Putamen (tissue), 1 donor: ENCODE results near the gene TMC8.
"Not testable (repeated sequence)": the region's sequence is repeated elsewhere in the genome, so short reads cannot be mapped to it uniquely, and the experiment has no call there.

Experiments used
- DNase-seq: peaks from one replicate; pipeline ENCODE4 v3.0.0-alpha.2; 2016; ENCODE audit warnings: low spot score

Gene TMC8

GRCh38 chr17:78135858-78136500 lies 5.4 kb downstream of the TMC8 start:
- DNase-seq, result no peak

DNA sequence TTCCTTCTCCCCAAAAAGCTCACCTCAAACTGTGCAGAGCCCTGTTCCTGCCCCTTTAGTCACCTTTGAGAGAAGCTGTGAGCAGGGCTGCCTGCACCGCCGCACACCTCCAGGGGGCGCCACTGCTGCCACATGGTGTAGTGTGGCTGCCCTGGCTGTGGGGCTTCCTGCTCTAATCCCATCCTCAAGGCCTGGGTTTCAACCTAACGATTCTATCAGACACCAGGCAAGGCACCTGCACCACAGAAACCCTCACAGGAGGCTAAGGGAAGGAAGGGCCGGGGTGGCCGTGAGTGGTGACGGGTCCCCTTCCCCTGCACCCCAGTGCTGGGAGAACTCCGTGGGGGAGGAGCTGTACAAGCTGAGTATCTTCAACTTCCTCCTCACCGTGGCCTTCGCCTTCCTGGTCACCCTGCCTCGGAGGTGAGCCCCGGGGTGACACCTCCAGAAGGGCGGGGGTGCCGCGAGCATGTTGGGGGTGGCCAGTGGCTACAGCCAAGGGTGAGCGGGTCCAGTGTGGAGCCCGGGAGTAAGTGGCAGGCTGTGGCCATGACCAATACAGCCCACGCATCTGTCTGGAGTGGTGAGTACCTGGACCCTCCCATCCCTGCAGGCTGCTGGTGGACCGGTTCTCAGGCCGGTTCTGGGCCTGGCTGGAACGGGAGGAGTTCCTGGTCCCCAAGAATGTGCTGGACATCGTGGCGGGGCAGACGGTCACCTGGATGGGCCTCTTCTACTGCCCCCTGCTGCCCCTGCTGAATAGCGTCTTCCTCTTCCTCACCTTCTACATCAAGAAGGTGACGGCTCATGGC lies 7.0 kb downstream of the TMC8 start:
- no peak for DNase-seq

- DNase-seq, result no peak
Measured at GRCh38 chr17:78138204-78139060, 7.9 kb downstream of the TMC8 start.

DNA sequence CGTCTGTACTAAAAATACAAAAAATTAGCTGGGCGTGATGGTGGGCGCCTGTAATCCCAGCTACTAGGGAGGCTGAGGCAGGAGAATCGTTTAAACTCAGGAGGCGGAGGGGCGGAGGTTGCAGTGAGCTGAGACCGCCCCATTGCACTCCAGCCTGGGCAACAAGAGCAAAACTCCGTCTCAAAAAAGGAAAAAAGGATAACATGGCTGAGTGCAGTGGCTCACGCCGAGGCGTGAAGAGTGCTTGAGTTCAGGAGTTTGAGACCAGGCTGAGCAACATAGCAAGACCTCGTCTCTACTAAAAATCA lies 9.2 kb downstream of the TMC8 start:
- not testable (repeated sequence) for DNase-seq

DNA sequence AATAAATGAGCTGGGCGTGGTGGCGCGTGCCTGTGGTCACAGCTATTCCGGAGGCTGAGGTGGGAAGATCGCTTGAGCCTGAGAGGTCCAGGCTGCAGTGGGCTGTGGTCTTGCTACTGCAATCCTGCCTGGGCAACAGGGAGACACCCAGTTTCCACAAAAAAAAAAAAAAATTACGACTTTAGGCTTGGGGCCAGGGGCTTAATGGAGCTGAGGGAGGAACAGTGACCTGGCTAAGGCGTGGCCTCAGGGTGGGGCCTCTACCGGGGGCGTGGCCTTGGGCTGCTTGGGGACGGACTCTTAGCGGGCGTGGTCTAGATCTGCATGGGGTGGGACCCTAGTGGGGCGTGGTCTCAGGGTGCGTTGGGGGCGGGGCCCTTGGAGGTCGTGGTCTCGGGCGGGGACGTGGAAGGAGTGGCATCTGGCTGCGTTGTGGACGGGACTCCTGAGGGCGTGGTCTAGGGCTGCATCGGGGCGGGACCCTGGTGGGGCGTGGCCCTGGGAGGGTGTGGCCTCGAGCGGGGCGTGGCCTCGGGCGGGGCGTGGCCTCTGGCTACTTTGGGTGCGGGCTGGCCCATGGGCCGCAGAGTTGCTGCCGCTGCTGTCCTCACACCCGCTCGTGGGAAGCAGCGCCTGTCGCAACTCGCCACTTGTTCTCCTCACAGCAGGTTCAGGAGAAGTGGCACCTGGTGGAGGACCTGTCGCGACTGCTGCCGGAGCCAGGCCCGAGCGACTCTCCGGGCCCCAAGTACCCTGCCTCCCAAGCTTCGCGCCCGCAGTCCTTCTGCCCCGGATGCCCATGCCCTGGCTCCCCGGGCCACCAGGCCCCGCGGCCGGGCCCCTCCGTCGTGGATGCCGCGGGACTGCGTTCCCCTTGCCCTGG lies 9.8 kb downstream of the TMC8 start:
- no peak for DNase-seq

DNA sequence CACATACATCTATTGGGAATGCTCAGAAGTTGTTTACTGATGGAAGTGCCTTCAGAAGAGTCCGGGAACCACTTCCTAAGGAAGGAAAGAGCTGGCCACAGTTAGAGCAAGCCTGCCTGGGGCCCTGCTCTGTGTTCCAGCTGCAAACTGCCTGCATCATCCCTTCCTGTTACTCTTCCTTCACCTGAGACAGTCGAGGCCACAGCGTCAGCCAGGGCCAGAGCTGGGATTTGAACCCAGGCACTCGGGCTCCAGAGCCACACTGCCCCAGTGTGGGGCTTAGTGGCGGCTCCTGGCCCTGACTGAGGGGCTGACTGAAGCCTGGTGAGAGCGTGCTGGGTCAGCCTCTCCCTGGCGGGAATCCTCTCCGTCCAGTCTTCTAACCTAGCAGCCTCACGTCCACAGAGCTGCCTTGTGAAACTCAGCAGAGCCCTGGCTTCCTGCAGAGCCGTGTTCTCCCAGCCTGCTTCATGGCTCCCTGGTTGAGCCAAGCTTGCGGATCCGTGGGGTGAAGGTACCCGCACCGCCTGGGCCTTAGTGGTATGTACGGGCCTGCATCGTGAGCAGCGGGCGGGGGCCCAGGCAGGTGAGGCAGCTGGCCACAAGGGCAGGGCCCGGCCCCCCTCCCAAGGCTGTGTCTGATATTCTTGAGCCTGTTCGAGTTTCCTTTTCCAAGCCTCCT lies 11.0 kb downstream of the TMC8 start:
- no peak for DNase-seq

DNA sequence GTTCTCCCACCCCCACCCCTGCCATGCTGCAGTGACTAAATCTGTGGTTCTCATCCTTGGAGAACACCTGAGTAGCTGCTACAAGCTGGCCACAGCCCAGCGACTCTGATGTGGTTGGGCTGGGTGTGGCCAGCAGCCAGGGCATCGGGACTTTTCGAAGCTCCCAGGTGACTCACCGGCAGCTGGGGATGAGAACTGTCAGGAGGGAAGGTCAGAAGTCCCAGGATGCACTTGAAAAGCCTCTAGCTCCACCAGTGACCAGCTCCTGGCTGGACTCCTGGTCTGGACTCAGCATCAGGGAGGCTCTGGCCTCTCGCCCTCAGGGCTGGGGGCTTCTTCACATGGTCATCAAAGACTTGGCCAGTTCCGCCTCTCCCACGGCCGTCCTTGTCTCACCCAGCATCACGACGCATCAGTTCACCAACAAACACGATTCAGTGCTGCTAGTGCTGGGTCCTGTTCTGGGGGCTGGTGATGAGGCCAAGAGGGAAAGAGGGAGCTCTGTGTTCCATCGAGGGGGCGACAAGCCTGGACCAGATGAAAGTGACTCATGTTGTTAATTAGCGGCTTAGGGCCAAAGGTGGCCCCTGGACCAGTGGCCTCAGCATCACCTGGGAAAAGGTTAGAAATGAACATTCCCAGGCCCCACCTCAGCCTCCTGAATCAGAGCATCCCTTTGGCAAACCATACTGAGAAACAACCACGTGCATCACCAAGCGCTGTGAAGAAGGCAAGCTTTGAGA lies 11.7 kb downstream of the TMC8 start:
- no peak for DNase-seq

DNA sequence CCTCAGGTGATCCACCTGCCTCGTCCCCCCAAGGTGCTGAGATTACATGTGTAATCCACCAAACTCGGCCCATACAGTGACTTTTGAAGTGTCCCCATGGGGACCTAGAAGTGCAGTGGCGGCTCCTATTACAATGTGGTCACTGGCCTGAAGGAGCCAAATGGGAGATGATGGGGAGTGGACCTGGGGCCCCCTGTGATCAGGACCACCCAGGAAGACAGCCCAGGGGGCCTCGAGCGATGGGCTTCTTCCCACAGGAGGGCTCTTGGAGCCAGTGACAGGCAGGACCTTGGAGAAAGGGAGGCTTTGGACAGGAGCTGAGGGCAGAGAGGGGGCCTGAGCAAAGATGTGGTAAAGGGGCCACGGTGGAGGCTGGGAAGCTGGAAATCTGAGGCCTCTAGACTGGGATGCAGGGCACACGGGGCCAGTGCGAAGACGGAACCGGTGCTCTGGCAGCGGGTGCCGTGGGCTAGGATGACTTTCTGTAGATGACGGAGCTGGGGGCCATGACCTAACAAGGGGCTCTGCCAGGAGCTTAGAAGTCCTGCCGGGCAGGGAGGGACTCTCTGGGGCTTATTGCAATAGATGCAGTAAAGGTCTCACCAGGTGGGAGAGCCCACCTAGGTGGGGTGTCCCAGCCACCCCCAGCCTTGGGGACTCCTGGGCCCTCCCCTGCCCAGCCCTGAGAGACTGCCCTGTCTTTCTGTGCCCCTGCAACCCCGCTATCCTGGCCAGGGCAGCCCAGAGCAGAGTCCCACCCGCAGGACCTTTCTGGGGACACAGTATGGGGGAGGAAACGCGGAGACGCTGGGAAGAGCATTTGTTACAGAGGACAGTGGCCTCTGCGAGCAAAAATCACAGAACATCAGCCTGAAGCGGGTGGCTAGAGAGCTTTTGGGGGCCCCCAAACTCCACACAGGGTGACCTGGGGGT lies 12.9 kb downstream of the TMC8 start:
- DNase-seq, result no peak

GRCh38 chr17:78144147-78144719 lies 13.7 kb downstream of the TMC8 start:
- peak; percentile 77 for DNase-seq

GRCh38 chr17:78144736-78145641 lies 14.4 kb downstream of the TMC8 start:
- no peak for DNase-seq

- DNase-seq, result no peak
Measured at GRCh38 chr17:78146471-78146869, 15.9 kb downstream of the TMC8 start.

DNA sequence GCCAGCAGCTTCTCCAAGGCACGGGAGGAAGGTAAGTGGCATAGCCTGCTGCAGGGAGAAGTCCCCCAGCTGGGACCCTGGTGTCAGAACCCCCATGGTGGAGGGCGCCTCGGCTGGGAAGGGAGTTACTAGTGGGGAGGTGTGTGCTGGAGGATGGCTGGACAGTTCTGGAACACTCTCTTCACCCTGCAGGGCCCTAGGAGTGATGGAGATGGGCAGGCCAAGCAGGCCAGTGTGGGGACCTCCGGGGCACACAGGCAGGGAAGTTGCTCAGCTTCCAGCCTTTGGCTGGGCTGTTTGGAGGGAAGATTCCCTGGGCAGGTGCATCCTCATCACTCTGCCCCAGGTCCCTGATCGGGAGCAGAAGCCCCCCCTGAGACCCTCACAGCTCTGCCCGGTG lies 16.3 kb downstream of the TMC8 start:
- DNase-seq, result no peak

DNA sequence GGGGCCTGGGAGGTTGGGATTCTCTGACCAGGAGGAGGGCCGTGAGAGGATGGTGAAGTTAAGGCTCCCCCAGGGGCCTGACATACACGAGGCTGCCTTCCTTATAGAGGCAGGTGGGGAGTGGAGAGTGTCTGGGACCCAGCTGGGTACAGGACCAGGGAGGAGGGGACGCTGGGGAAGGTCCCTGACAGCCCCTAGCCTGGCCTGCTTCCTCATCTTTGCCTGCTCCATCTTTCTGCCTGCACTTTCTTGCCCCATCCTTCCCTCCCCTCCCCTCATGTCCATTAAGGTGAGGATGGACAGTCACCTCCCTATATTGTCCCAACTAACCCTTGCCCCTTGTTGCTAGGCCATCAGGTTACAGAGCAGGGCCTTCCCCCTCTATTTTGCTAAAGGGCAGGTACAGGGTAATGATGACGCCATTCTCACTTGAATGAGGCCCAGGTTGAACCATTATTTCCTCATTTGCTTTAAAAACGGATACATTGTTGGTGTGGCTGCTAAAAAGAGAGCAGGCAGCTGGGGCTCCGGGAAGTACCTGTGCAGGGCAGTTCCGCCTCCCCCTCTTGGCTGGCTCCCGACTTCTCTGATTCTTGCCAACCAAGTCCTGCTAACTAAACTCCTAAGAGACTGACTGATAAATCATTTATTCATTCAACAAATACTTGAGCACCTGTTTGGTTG lies 16.9 kb downstream of the TMC8 start:
- no peak for DNase-seq

DNA sequence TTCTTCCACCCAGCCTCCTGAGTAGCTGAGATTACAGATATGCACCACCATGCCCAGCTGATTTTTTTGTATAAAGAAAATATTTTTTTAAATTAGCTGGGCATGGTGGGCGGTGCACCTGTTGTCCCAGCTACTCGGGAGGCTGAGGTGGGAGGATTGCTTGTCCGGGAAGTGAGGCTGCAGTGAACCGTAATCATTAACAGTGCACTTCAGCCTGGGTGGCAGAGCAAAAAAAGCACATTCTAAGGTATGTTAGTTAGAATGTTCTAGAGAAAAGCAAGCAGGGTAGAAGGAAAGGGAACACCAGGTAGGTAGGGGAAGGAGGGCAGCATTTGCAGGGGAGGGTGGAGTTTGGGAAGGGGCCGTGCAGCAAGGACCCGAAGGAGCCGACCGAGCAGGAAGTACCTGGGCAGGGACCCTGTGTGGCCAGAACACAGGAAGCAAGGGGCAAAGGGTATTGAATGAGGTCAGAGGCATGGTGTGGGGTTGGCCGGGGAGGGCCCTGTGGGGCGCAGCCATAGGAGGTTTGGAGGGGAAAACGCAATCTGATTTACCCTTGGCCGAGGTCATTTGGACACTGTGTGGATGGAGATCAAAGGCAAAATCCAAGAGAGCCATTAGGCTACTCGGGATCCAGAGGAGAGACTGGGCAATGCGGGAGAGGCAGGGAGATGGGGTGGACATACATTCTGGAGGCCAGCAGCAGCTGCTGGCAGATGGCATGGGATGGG lies 17.9 kb downstream of the TMC8 start:
- DNase-seq, result no peak

- DNase-seq, result no peak
Measured at GRCh38 chr17:78151514-78152008, 21.0 kb downstream of the TMC8 start.
